Measurements from ENCODE around the gene PTPRJ. TPM values are rescaled to one million over a fixed set of nuclear protein-coding genes. Genes with fewer than 3 reads are reported as not detected.
"Not testable (repeated sequence)": the region's sequence is repeated elsewhere in the genome, so short reads cannot be mapped to it uniquely, and the experiment has no call there.

PTPRJ gene
- 57.7 TPM for total RNA-seq

GRCh38 chr11:47980088-47980906, at the start of gene PTPRJ:
Gene PTPRJ, plus strand, starts transcription at chr11:47980559. Its CDS starts 354 bp downstream, at chr11:47980913.
- Histone ChIP-seq H3K4me1 (ENCODE audit: insufficient read depth, low read length) (peaks cover 44% of the 10 kb centered on the region), H3K4me3 (ENCODE audit: low read length) (peak within 1 kb of the TSS; percentile 72)

GRCh38 chr11:47932544-47932943, 47.8 kb upstream of the PTPRJ start:
- no peaks in the 10 kb centered on the region for H3K9me3 ChIP-seq (ENCODE audit: low read depth, low read length)
- H3K4me3 ChIP-seq (ENCODE audit: low read length), result no peak overlapping the region
- peaks cover 24% of the 10 kb centered on the region for H3K4me1 ChIP-seq (ENCODE audit: insufficient read depth, low read length)

More at GRCh38 chr11:47980088-47980906, at the start of gene PTPRJ:
- no peaks in the 10 kb centered on the region for H3K27me3 ChIP-seq (ENCODE audit: insufficient read depth, low read length)
- no peaks in the 10 kb centered on the region for H3K9me3 ChIP-seq (ENCODE audit: low read depth, low read length)

GRCh38 chr11:47933797-47934196, 46.6 kb upstream of the PTPRJ start:
- H3K4me1 ChIP-seq (ENCODE audit: insufficient read depth, low read length), result peaks cover 26% of the 10 kb centered on the region
- not testable (repeated sequence) for H3K4me3 ChIP-seq (ENCODE audit: low read length); H3K27me3 ChIP-seq (ENCODE audit: insufficient read depth, low read length); H3K9me3 ChIP-seq (ENCODE audit: low read depth, low read length)

More at GRCh38 chr11:47932544-47932943, 47.8 kb upstream of the PTPRJ start:
- H3K27me3 ChIP-seq (ENCODE audit: insufficient read depth, low read length), result no peaks in the 10 kb centered on the region

- no peaks in the 10 kb centered on the region for H3K27me3 ChIP-seq (ENCODE audit: insufficient read depth, low read length)
- H3K9me3 ChIP-seq (ENCODE audit: low read depth, low read length), result no peaks in the 10 kb centered on the region
- no peak overlapping the region for H3K4me3 ChIP-seq (ENCODE audit: low read length)
- H3K4me1 ChIP-seq (ENCODE audit: insufficient read depth, low read length), result peaks cover 46% of the 10 kb centered on the region
These were observed 41.4 kb upstream of the PTPRJ start for GRCh38 chr11:47938791-47939560.

- H3K4me3 ChIP-seq (ENCODE audit: low read length), result no peak overlapping the region
- H3K9me3 ChIP-seq (ENCODE audit: low read depth, low read length), result no peaks in the 10 kb centered on the region
- H3K27me3 ChIP-seq (ENCODE audit: insufficient read depth, low read length), result no peaks in the 10 kb centered on the region
- peaks cover 45% of the 10 kb centered on the region for H3K4me1 ChIP-seq (ENCODE audit: insufficient read depth, low read length)
These were observed 39.3 kb upstream of the PTPRJ start for GRCh38 chr11:47940904-47941649.

GRCh38 chr11:47941907-47942558, 38.3 kb upstream of the PTPRJ start:
- no peak overlapping the region for H3K4me3 ChIP-seq (ENCODE audit: low read length)
- no peaks in the 10 kb centered on the region for H3K9me3 ChIP-seq (ENCODE audit: low read depth, low read length)
- H3K4me1 ChIP-seq (ENCODE audit: insufficient read depth, low read length), result peaks cover 55% of the 10 kb centered on the region
- no peaks in the 10 kb centered on the region for H3K27me3 ChIP-seq (ENCODE audit: insufficient read depth, low read length)

- H3K9me3 ChIP-seq (ENCODE audit: low read depth, low read length), result no peaks in the 10 kb centered on the region
- H3K4me3 ChIP-seq (ENCODE audit: low read length), result no peak overlapping the region
- H3K27me3 ChIP-seq (ENCODE audit: insufficient read depth, low read length), result no peaks in the 10 kb centered on the region
- peaks cover 55% of the 10 kb centered on the region for H3K4me1 ChIP-seq (ENCODE audit: insufficient read depth, low read length)
These were observed 36.4 kb upstream of the PTPRJ start for GRCh38 chr11:47943721-47944586.

- no peak overlapping the region for H3K4me3 ChIP-seq (ENCODE audit: low read length)
- H3K27me3 ChIP-seq (ENCODE audit: insufficient read depth, low read length), result no peaks in the 10 kb centered on the region
- H3K9me3 ChIP-seq (ENCODE audit: low read depth, low read length), result no peaks in the 10 kb centered on the region
- H3K4me1 ChIP-seq (ENCODE audit: insufficient read depth, low read length), result peaks cover 58% of the 10 kb centered on the region
These were observed 35.7 kb upstream of the PTPRJ start for GRCh38 chr11:47944632-47945031.

GRCh38 chr11:47946682-47947559, 33.4 kb upstream of the PTPRJ start:
- no peaks in the 10 kb centered on the region for H3K9me3 ChIP-seq (ENCODE audit: low read depth, low read length)

GRCh38 chr11:47948137-47948536, 32.2 kb upstream of the PTPRJ start:
- Histone ChIP-seq H3K4me1 (ENCODE audit: insufficient read depth, low read length) (peaks cover 68% of the 10 kb centered on the region), H3K4me3 (ENCODE audit: low read length) (no peak overlapping the region), H3K9me3 (ENCODE audit: low read depth, low read length) (no peaks in the 10 kb centered on the region), H3K27me3 (ENCODE audit: insufficient read depth, low read length) (no peaks in the 10 kb centered on the region)

More at GRCh38 chr11:47946682-47947559, 33.4 kb upstream of the PTPRJ start:
- H3K4me3 ChIP-seq (ENCODE audit: low read length), result no peak overlapping the region
- H3K4me1 ChIP-seq (ENCODE audit: insufficient read depth, low read length), result peaks cover 71% of the 10 kb centered on the region
- no peaks in the 10 kb centered on the region for H3K27me3 ChIP-seq (ENCODE audit: insufficient read depth, low read length)

GRCh38 chr11:47949001-47949675, 31.2 kb upstream of the PTPRJ start:
- H3K4me3 ChIP-seq (ENCODE audit: low read length); H3K27me3 ChIP-seq (ENCODE audit: insufficient read depth, low read length); H3K9me3 ChIP-seq (ENCODE audit: low read depth, low read length): not testable (repeated sequence)
- H3K4me1 ChIP-seq (ENCODE audit: insufficient read depth, low read length), result peaks cover 71% of the 10 kb centered on the region

GRCh38 chr11:47950396-47950795, 30.0 kb upstream of the PTPRJ start:
- no peak overlapping the region for H3K4me3 ChIP-seq (ENCODE audit: low read length)
- no peaks in the 10 kb centered on the region for H3K27me3 ChIP-seq (ENCODE audit: insufficient read depth, low read length)
- H3K9me3 ChIP-seq (ENCODE audit: low read depth, low read length), result no peaks in the 10 kb centered on the region
- H3K4me1 ChIP-seq (ENCODE audit: insufficient read depth, low read length), result peaks cover 74% of the 10 kb centered on the region

- H3K27me3 ChIP-seq (ENCODE audit: insufficient read depth, low read length); H3K4me3 ChIP-seq (ENCODE audit: low read length); H3K9me3 ChIP-seq (ENCODE audit: low read depth, low read length): not testable (repeated sequence)
- peaks cover 68% of the 10 kb centered on the region for H3K4me1 ChIP-seq (ENCODE audit: insufficient read depth, low read length)
These were observed 28.9 kb upstream of the PTPRJ start for GRCh38 chr11:47951504-47951903.
